Right lobe of liver (tissue), 6 donors: ENCODE results near the gene TIMM22. TPM values are rescaled to one million over a fixed set of nuclear protein-coding genes. Genes with fewer than 3 reads are reported as not detected.
A peak's percentile ranks its signal among the peaks of the same experiment; 100 is the strongest.
"Not testable (repeated sequence)": the region's sequence is repeated elsewhere in the genome, so short reads cannot be mapped to it uniquely, and the experiment has no call there.

Experiments used
- ATAC-seq, 4 donors: fragments of 200-7000 bp; cut with Tn5 transposase; one replicate each; pipeline ENCODE4 v1.9.1; 2020; ENCODE audit warnings: mild to moderate bottlenecking in 4 of 4, moderate library complexity in 4 of 4
- DNase-seq, 3 donors: peaks; one replicate each; pipeline ENCODE4 v3.0.0-alpha.2; 2020
- H3K27ac ChIP-seq, 3 donors: fragments of 200-600 bp; one replicate each; pipeline ENCODE4 v1.8.0; 2022
- H3K27me3 ChIP-seq, 2 donors: fragments of 200-600 bp; one replicate each; pipeline ENCODE4 v1.8.0; 2022
- H3K36me3 ChIP-seq, 4 donors: fragments of 200-600 bp; sonication (generic) in 1 of 4; one replicate each; pipeline versions ENCODE4 v1.5.1 to v1.8.0; 2017 to 2022; ENCODE audit warnings: control low read depth in 1 of 4
- H3K4me1 ChIP-seq, 4 donors: fragments of 200-600 bp; sonication (generic) in 1 of 4; one replicate each; pipeline versions ENCODE4 v1.5.1 to v1.8.0; 2017 to 2022; ENCODE audit warnings: control low read depth in 1 of 4
- H3K4me3 ChIP-seq, 3 donors: fragments of 200-600 bp; one replicate each; pipeline ENCODE4 v1.8.0; 2022
- H3K9me3 ChIP-seq, 4 donors: fragments of 200-600 bp; sonication (generic) in 1 of 4; one replicate each; pipeline versions ENCODE4 v1.5.1 to v1.8.0; 2017 to 2022; ENCODE audit warnings: control low read depth in 1 of 4
- CTCF ChIP-seq, 4 donors: fragments of 200-600 bp in 3 of 4; fragments of 450-650 bp in 1 of 4; IDR thresholded peaks; one replicate each; pipeline versions ENCODE4 v1.5.1 to v1.8.0; 2016 to 2022; ENCODE audit warnings: antibody characterized with exemption in 4 of 4, mild to moderate bottlenecking in 2 of 4
- POLR2A ChIP-seq: fragments of 450-650 bp; IDR thresholded peaks from one replicate; pipeline ENCODE4 v1.6.1; 2017; ENCODE audit warnings: antibody characterized with exemption, mild to moderate bottlenecking
- WGBS: methylation state at CpG from one replicate; pipeline ENCODE4 v1.1.6; 2018; ENCODE audit warnings: low coverage, low lambda C conversion rate; ENCODE audit not compliant: insufficient coverage; ENCODE audit errors: missing lambda C conversion rate; 5-methylcytosine and 5-hydroxymethylcytosine counted together
- intact Hi-C, 2 donors: fragments of 100-400 bp; cut with DNase I; formaldehyde crosslinking; loops; one replicate each; pipeline versions ENCODE4 v1.11.2 to v1.14.1; 2022
- long read RNA-seq: library from polyadenylated mRNA; unstranded; transcript quantifications from one replicate; pipeline ENCODE4 v2.0.0, GENCODE V29; 2019
- total RNA-seq, 6 experiments: library from RNA; depleted of rRNA in 2 of 6; stranded (reverse); fragments of >200 nt in 2 of 6; fragmentation: NEBNext Ultra II Directional in 3 of 6; extraction: Animal tissue kit (Norgen Biotek cat#: 25700) in 3 of 6; gene quantifications; one replicate each; pipeline versions ENCODE4 v1.1.0 to v1.2.4, GENCODE V29; 2016 to 2023
- donor health status: DM: no; HTN: yes; CAD: no.
- donor health status: DM: no; HTN: no; CAD: no.
- donor health status: DM: no; HTN: no; CAD: no.
- donor health status: DM: no; HTN: yes; CAD: no.
- donor health status: DM: no; HTN: yes; CAD: no.

TIMM22 gene
- total RNA-seq, result 1 to 10 TPM; 3.9 to 6.5 (median 4.1) TPM
- long read RNA-seq, partial matches to known transcripts, result 0 of 3 reads
- long read RNA-seq, other reads (novel, unspliced or antisense), result 0 of 3 reads

GRCh38 chr17:996554-997344 is at the start of gene TIMM22:
Gene TIMM22 (plus strand): TSS chr17:997129. CDS start chr17:997143, 14 bp downstream.
- Histone ChIP-seq H3K27ac (peak within 1 kb of the TSS; percentile 89 to 95 (median 91)), H3K36me3 (peaks cover 0 to 12% (median 6%) of the 10 kb centered on the region in 4 donors), H3K27me3 (no peaks in the 10 kb centered on the region), H3K4me3 (peak within 1 kb of the TSS; percentile 93 to 100 (median 98)), H3K9me3 (no peaks in the 10 kb centered on the region), H3K4me1 (peaks cover 0 to 33% (median 14%) of the 10 kb centered on the region in 4 donors)
- peak; percentile 96 to 98 (median 96) for ATAC-seq
- TF ChIP-seq CTCF (IDR thresholded peaks at IDR 0.05) (peak; percentile 92 to 98 (median 96)), POLR2A (peak; percentile 72)
- intact Hi-C loops, result no loop called here
- DNase-seq, result peak; percentile 91 to 95 (median 93)
- WGBS, result under 1% methylated on average over 26 of the region's 71 CpGs

- 73% methylated on average over 5 of the region's 25 CpGs for WGBS
- Histone ChIP-seq H3K4me3 (no peak overlapping the region), H3K27ac (no peak overlapping the region), H3K4me1 (no peaks in the 10 kb centered on the region), H3K36me3 (no peaks in the 10 kb centered on the region), H3K9me3 (no peaks in the 10 kb centered on the region), H3K27me3 (no peaks in the 10 kb centered on the region)
- intact Hi-C loops, result no loop called here
- TF ChIP-seq CTCF (IDR thresholded peaks at IDR 0.05), result no peak
- TF ChIP-seq POLR2A, result no peak
- DNase-seq, result no peak
- peak in 1 of 4 donors; percentile 26 for ATAC-seq
These were observed 48.6 kb upstream of the TIMM22 start for GRCh38 chr17:948284-948852.

GRCh38 chr17:949623-950303 is 47.2 kb upstream of the TIMM22 start:
- no peaks in the 10 kb centered on the region for H3K4me1 ChIP-seq
- intact Hi-C loops, result no loop called here
- TF ChIP-seq CTCF (IDR thresholded peaks at IDR 0.05), result no peak
- no peak for TF ChIP-seq POLR2A
- ATAC-seq (no peak), DNase-seq (no peak)
- H3K4me3 ChIP-seq, result no peak overlapping the region
- no peaks in the 10 kb centered on the region for H3K36me3 ChIP-seq
- H3K27me3 ChIP-seq, result no peaks in the 10 kb centered on the region
- no peak overlapping the region for H3K27ac ChIP-seq
- H3K9me3 ChIP-seq, result no peaks in the 10 kb centered on the region
- 56% methylated on average over 11 of the region's 12 CpGs for WGBS

GRCh38 chr17:951325-952132 is 45.4 kb upstream of the TIMM22 start:
- no peak for TF ChIP-seq POLR2A
- no peak for TF ChIP-seq CTCF (IDR thresholded peaks at IDR 0.05)
- no peaks in the 10 kb centered on the region for H3K4me1 ChIP-seq
- intact Hi-C loops, result no loop called here
- H3K27me3 ChIP-seq, result no peaks in the 10 kb centered on the region
- no peak overlapping the region for H3K4me3 ChIP-seq
- H3K36me3 ChIP-seq, result no peaks in the 10 kb centered on the region
- 31% methylated on average over 20 of the region's 27 CpGs for WGBS
- no peak overlapping the region for H3K27ac ChIP-seq
- H3K9me3 ChIP-seq, result no peaks in the 10 kb centered on the region
- ATAC-seq (peak in 1 of 4 donors; percentile 25), DNase-seq (no peak)

- H3K9me3 ChIP-seq, H3K36me3 ChIP-seq, H3K27me3 ChIP-seq, H3K27ac ChIP-seq, intact Hi-C loops, H3K4me3 ChIP-seq, DNase-seq, H3K4me1 ChIP-seq, ATAC-seq: not testable (repeated sequence)
- WGBS, result 92% methylated on average over 17 of the region's 18 CpGs
These were observed 44.3 kb upstream of the TIMM22 start for GRCh38 chr17:952592-952991.
